NK-92 (cell line): ENCODE data around the gene CARD10.

Experiments
- DNase-seq: peaks from one replicate; lab custom pipeline; 2025; ENCODE audit not compliant: unreplicated experiment; lab: John Stamatoyannopoulos, UW

CARD10 gene

GRCh38 chr22:37504964-37505363, 14.3 kb downstream of the CARD10 start:
- DNase-seq: no peak

DNA sequence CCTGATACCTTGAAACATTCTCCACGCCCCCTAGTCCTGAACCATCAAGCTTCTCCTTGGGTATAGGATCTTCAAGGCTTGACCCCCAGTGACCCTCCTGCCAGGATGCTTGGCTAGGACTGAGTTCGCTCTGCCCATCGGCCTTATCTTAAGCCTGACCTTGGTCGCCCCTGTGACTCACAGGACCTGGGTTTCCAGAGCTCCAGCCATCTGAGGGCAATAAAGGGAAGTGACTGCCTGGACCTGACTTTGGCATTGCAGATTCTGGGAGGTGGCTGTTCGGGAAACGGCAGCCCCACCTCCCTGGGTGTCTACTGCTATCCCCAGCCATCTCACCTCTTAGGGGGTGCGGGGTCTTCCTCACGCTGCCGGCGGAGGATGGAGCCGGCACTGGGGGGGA, 15.4 kb downstream of the CARD10 start:
- no peak for DNase-seq

- no peak for DNase-seq
These were observed 16.0 kb downstream of the CARD10 start for GRCh38 chr22:37503183-37503683.

- DNase-seq: no peak
These were observed 16.7 kb downstream of the CARD10 start for GRCh38 chr22:37502342-37503182.

- no peak for DNase-seq
These were observed 17.4 kb downstream of the CARD10 start for GRCh38 chr22:37501610-37502341.

- no peak for DNase-seq
These were observed 18.2 kb downstream of the CARD10 start for GRCh38 chr22:37500745-37501609.

GRCh38 chr22:37499789-37500540, 19.2 kb downstream of the CARD10 start:
- DNase-seq: no peak

DNA sequence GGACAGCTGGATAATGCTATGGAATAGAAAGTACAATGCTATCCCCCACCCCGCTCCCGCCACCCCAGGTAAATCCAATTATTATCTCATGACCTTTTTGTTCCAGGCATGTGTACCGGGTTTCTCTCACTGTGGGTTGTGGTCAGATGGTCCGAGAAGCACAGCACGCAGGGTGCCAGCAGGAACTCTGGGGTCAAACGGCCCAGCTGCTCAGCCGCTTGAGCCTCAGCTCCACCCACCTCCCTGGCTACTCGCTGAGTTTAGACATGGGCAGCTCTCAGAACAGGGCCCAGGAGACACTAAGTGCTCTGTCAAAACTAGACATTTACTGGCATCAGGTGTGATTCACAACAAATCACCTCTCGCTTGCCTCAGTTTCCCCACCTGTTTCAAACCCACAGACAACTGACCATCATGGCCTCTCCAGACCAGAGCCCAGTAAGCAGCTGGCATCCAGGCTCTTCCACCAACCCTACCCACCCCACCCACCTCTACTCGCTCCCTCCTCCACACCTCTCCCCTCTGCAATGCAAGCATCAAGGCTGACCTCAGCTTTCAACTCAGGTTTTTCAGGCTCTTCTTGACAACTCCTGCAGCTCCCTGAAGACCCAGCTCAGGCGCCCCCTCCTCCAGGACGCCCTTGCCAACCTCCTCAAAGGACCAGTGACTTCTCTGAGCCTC, 20.0 kb downstream of the CARD10 start:
- DNase-seq: no peak

DNA sequence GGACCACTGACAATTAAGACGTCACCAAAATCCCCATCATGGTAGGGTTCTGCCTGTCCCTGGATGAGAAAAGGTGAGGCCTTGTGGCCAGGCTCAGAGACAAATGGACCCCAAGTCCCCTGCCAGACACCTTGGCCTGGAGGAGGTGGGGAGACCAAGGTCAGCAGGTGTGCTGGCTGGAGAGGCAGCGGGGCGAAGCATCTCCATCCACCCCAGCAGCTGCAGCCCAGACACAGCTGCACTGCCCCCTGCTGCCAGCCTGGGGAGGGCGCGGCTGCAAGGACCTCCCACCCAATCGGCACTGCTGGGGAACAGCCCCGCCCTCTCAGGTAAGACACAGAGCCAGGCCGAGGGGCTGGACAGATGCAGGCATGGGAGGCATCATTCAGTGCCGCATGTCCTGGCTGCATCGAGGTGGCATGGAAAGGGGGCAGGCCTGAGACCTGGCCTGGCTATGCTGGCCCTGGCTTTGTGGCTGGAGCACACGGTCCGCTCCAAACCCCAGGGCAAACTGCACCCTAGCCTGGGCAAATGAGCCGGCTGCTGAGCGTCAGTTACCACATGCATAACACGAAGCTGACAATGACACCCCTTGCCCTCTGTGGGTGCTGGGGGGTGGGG, 20.8 kb downstream of the CARD10 start:
- DNase-seq: no peak

DNA sequence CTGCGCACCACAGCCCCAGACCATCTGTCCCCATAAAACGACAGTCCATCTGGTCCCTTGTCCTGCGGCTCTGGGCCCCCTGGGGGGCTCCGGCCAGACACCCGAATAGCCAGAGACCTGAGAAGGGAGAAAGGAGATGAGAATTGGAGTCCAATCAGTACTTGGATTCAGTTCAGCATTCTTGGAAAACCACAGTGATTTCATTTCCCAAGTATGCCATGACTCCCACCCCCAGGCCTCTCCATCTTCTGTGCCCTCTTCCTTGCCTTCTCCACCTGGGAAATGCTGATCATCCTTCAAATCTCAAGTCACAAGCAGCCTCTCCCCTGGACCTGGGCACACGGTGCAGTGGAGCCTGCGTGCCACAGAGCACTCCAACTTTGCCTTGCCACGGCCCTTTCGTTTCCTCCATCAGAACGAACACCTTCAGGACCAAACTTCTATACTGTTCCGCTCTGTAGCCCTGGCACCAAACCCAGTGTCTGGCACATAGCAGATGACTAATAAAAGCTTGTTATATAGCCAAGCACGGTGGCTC, 22.1 kb downstream of the CARD10 start:
- no peak for DNase-seq

GRCh38 chr22:37496651-37497050, 22.6 kb downstream of the CARD10 start:
- no peak for DNase-seq

DNA sequence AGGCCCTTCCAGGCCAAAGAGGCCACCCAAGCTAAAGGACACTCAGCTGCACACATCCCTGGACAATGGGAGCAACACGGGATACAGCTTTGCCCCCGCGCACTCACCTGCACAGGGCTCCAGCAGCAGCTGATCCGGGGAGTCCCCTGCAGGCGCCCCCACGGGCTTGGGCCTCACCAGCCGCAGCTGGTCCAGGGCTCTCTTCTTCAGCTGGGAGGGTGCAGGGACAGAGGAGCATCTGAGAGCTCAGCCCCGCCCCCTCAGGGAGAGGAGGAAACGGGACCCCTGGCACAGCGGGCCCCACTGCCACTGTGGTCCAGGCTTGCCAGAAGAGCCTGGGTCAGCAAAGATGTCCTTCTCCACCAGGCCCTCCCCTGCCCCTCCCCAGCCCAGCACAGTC, 25.2 kb downstream of the CARD10 start:
- no peak for DNase-seq

DNA sequence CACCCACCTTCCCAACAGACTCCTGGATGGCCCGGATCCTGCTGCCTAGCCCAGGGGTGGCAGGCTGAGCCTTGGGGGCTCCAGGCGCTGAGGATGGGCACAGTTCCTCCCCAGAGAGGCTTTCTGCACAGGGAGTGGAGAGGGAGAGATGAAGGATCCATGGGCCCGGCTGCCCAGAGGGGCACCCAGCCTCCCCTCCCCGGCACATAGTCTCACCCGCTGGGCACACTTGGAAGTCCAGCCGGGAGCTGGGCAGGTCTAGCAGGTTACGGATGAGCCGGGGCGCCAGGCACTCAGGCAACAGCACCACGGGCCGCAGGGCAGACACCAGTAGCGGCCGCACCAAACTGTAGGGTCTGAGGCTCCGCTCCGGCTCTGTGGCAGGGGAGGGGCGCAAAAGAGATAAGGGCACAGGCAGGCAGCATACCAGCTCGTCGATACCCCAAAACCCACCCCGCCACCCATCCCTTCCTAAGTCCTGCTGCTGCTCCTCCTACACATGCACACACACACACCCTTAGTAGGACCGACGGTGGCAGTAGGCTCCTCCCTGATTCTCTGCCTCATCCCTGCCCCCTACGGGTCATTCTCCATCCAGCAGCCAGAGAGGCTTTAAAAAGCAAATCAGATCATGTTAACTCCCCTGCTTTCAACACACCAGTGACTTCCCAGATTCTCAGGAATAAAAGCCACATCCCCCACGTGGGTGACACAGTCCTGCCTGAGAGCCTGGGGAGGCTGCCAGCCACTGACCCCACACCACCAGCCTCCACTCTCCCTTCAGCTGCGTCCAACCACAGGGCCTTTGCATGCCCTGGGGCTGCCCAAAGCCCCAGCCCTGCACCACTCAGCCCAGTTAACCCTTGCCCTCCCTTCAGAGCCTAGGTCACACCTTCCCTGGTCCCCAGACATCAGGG, 26.5 kb downstream of the CARD10 start:
- no peak for DNase-seq

DNA sequence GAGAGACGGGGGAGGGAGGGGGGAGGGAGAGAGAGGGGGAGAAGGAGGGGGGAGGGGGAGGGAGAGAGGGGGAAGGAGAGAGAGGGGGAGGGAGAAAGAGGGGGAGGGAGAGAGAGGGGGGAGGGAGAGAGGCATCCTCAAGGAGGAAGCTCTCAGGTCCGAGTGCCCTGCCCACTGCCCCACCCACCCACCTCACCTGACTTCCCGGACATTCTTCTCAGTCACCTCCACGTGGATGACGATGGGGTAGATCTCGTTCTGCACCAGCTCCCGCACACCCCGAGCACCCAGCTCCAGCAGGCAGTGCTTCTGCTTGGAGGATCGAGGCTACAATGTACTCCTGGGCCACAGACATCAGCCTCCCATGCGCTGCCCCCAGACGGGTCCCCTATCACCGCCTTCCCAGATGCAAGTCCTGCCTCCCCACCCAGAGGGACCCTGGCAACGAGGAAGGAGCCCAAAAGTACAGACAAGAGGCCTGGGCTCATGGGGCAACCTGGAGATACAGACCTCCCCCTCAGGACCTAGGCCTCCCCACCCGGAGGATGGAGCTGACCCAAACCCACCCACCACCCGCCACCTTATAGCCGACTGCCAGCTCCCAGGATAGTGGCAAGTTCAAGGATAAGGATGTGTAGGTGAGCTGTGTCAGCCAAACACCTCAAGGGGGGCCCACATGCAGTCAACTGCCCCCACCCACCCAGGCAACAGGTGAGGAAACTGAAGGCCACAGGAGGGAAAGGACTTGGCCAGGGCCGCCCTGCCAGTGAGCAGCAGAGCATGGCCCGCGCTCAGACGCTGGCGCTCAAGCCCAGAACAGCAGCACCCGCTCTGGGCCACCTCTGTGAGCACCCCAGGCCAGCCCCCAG, 27.4 kb downstream of the CARD10 start:
- DNase-seq: no peak

GRCh38 chr22:37491106-37491505, 28.1 kb downstream of the CARD10 start:
- DNase-seq: no peak

DNA sequence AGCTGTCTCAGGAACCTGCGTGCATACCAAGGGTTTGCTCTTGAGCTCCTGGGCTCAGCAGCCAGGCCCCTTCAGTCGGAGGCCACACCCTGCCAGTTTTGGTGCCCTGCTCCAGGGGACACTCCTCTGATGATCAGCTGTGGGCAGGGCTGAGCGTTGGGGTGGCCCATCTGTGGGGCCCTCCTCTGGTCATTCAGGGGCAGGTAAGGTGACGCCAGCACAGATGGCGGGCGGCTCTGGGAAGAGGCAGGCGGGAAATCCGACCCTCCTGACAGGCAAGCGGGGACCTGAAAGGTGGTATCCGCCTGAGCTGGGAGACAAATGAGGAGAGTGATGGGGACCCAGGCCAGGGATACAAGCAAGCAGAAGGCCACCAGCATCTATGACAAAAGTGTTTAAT, 29.2 kb downstream of the CARD10 start:
- no peak for DNase-seq
